GM12892 (cell line): ENCODE measurements around the gene FER.

Source experiments
- POLR2A ChIP-seq: IDR thresholded peaks from 2 replicates; pipeline ENCODE4 v1.6.1; 2011; ENCODE audit warnings: low read depth, low read length, control low read depth
- TAF1 ChIP-seq: IDR thresholded peaks from 2 replicates; pipeline ENCODE4 v1.6.1; 2011; ENCODE audit warnings: low read depth, mild to moderate bottlenecking, control low read depth, low read length, borderline replicate concordance

DNA sequence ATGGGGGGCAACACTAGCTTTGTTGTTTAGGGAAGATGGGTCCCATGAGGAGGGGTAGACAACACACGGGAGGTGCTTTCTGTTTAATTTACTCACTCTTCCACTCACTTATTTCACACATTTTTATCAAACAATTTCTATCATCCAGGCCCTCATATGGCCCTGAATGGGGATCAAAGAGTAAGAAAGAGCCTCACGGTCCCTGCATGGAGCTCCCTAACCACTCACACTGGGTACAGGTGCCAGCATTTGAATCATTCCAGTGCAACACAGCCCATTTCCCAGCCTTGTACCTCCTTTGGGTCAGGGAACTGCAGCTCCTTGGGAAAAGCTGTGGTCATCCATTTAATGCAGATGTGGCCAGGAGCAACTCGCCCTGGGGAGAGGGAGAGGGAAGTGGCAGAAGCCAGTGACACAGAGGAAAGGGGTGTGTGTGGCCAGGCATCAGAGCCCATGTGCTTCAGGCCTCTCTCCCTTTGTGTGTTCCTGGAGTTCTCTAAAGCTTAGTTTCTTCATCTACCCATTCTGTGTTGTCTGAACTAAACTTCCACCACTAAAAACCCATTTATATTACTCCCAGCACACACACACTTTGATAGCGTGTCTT, 476.7 kb downstream of the FER start:
- TF ChIP-seq POLR2A: no peak
- no peak for TF ChIP-seq TAF1
